ENCODE data around the gene LHX3.
A peak's percentile ranks its signal among the peaks of the same experiment; 100 is the strongest.

The LHX3 gene

GRCh38 chr9:136246849-136247550 lies 42.1 kb upstream of the LHX3 start:
- H3K9me3 ChIP-seq (replicated peaks in 1 of 2; ENCODE audit: control insufficient read depth in 2 of 2, insufficient read depth in 1 of 2, low read depth in 1 of 2, low read length in 2 of 2), result no peaks in the 10 kb centered on the region
- peaks cover 8 to 21% of the 10 kb centered on the region in 2 donors for H3K4me1 ChIP-seq (ENCODE audit: control insufficient read depth in 2 of 2, insufficient read depth in 1 of 2, low read depth in 1 of 2, low read length in 2 of 2)
- no peak overlapping the region for H4K8ac ChIP-seq (ENCODE audit: low read depth, low read length)
- DNase-seq (ENCODE audit: low spot score), result no peak
- H3K79me1 ChIP-seq (ENCODE audit: low read depth, low read length), result peaks cover 4% of the 10 kb centered on the region
- H3K4ac ChIP-seq (ENCODE audit: low read length), result no peak overlapping the region
- H3K14ac ChIP-seq (ENCODE audit: low read length), result no peak overlapping the region
- H3K4me3 ChIP-seq (ENCODE audit: low read length in 2 of 2), result no peak overlapping the region
- H3K9ac ChIP-seq (ENCODE audit: low read depth, low read length, poor library complexity), result no peak overlapping the region
- H3K4me2 ChIP-seq (ENCODE audit: insufficient read depth, low read length, poor library complexity, severe bottlenecking), result no peak overlapping the region
- H2AK5ac ChIP-seq (ENCODE audit: low read depth, low read length), result peak overlapping the region; percentile 16
- no peak overlapping the region for H2BK5ac ChIP-seq (ENCODE audit: low read length)
- H4K91ac ChIP-seq (ENCODE audit: low read depth, low read length, poor library complexity), result no peak overlapping the region
- H2BK12ac ChIP-seq (ENCODE audit: low read length), result peak overlapping the region; percentile 59
- H2BK120ac ChIP-seq (ENCODE audit: low read depth, low read length), result no peak overlapping the region
- no CpG with 5 or more reads among the region's 26 CpGs for WGBS, 2 donors (ENCODE audit: extremely low coverage in 2 of 2, insufficient read length in 2 of 2, insufficient replicate concordance in 1 of 2)
- H3K18ac ChIP-seq (ENCODE audit: low read length), result peak overlapping the region; percentile 17
- H2BK15ac ChIP-seq (ENCODE audit: low read length), result no peak overlapping the region
- H3K23ac ChIP-seq (ENCODE audit: low read depth, low read length, poor library complexity), result no peak overlapping the region
- H3K27me3 ChIP-seq (ENCODE audit: control insufficient read depth in 3 of 3, insufficient read depth in 3 of 3, low read depth in 1 of 3, low read length in 3 of 3), result peaks cover 0 to 51% (median 0%) of the 10 kb centered on the region in 3 experiments
- H2AFZ ChIP-seq (ENCODE audit: low read length), result no peak overlapping the region
- peaks cover 2 to 5% of the 10 kb centered on the region in 2 donors for H3K36me3 ChIP-seq (replicated peaks in 1 of 2; ENCODE audit: control insufficient read depth in 2 of 2, insufficient read depth in 2 of 2, low read length in 2 of 2)
- no peak overlapping the region for H3K27ac ChIP-seq (replicated peaks; ENCODE audit: low read length)

DNA sequence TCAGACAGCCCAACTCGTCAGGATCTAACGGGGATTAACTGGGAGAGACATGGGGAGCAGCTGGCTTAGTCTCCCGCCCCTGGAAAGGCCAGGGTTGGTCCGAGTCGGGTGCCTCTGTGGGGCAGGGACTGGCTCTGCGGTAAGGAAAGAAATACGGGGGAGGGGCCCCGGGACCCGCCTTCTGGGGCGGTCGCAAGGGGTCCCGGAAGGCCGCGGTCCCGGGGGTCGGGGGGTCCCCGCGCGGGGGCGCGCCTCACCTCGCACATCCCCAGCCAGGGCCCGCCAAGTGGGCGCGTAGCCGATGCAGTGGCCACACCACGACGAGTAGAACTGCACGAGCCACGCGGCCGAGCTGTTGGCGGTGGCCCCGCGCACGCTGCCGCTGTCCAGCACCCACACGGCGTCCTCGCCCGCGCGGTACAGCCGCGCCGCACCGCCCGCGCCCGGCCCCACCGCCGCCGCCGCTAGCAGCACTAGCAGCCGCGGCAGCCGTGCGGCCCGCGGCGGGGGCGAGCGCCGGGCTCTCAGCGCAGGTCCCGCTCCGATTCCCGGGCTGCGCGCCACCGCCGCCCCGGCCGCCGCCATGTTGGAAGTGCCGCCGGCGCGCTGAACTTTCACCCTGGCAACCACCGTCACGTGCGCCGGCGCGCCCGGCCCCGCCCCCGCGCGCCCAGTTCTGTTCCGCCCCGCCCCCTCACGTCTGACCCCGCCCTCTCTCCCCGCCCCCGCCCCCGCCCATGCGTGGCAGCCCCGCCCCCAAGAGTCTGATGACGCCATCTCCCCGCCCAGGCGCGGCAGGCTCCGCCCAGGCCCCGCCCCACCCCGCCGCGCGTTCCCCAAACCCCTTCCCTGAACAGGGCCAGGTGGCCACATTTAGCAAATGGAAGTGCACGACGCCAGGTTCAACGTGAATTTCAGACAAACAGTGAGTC lies 40.6 kb upstream of the LHX3 start, which contains the start of gene QSOX2:
TSS of gene QSOX2 (minus strand) at position 594 of the 932 bp plus-strand sequence. CDS start at position 585, 9 bp downstream.
- peak within 1 kb of the TSS; percentile 72 for H3K4me2 ChIP-seq (ENCODE audit: insufficient read depth, low read length, poor library complexity, severe bottlenecking)
- H3K9ac ChIP-seq (ENCODE audit: low read depth, low read length, poor library complexity), result peak within 1 kb of the TSS; percentile 87
- H2AK5ac ChIP-seq (ENCODE audit: low read depth, low read length), result peak within 1 kb of the TSS; percentile 16
- H2AFZ ChIP-seq (ENCODE audit: low read length), result peak within 1 kb of the TSS; percentile 87
- no CpG with 5 or more reads among the region's 112 CpGs for WGBS, 2 donors (ENCODE audit: extremely low coverage in 2 of 2, insufficient read length in 2 of 2, insufficient replicate concordance in 1 of 2)
- H2BK5ac ChIP-seq (ENCODE audit: low read length), result no peak within 1 kb of the TSS
- H3K79me1 ChIP-seq (ENCODE audit: low read depth, low read length), result peaks cover 9% of the 10 kb centered on the region
- no peak within 1 kb of the TSS for H2BK120ac ChIP-seq (ENCODE audit: low read depth, low read length)
- H2BK15ac ChIP-seq (ENCODE audit: low read length), result no peak within 1 kb of the TSS
- peak within 1 kb of the TSS; percentile 87 to 94 for H3K4me3 ChIP-seq (ENCODE audit: low read length in 2 of 2)
- H4K91ac ChIP-seq (ENCODE audit: low read depth, low read length, poor library complexity), result no peak within 1 kb of the TSS
- H3K4me1 ChIP-seq (ENCODE audit: control insufficient read depth in 2 of 2, insufficient read depth in 1 of 2, low read depth in 1 of 2, low read length in 2 of 2), result peaks cover 8 to 21% of the 10 kb centered on the region in 2 donors
- H3K4ac ChIP-seq (ENCODE audit: low read length), result no peak within 1 kb of the TSS
- H3K27ac ChIP-seq (replicated peaks; ENCODE audit: low read length), result no peak within 1 kb of the TSS
- H2BK12ac ChIP-seq (ENCODE audit: low read length), result no peak within 1 kb of the TSS
- peak within 1 kb of the TSS; percentile 34 for H3K18ac ChIP-seq (ENCODE audit: low read length)
- peak within 1 kb of the TSS; percentile 58 for H3K23ac ChIP-seq (ENCODE audit: low read depth, low read length, poor library complexity)
- DNase-seq (ENCODE audit: low spot score), result peak; percentile 81
- H3K9me3 ChIP-seq (replicated peaks in 1 of 2; ENCODE audit: control insufficient read depth in 2 of 2, insufficient read depth in 1 of 2, low read depth in 1 of 2, low read length in 2 of 2), result no peaks in the 10 kb centered on the region
- peaks cover 0 to 40% (median 0%) of the 10 kb centered on the region in 3 experiments for H3K27me3 ChIP-seq (ENCODE audit: control insufficient read depth in 3 of 3, insufficient read depth in 3 of 3, low read depth in 1 of 3, low read length in 3 of 3)
- H3K36me3 ChIP-seq (replicated peaks in 1 of 2; ENCODE audit: control insufficient read depth in 2 of 2, insufficient read depth in 2 of 2, low read length in 2 of 2), result peaks cover 7 to 10% of the 10 kb centered on the region in 2 donors
- no peak within 1 kb of the TSS for H4K8ac ChIP-seq (ENCODE audit: low read depth, low read length)
- H3K14ac ChIP-seq (ENCODE audit: low read length), result no peak within 1 kb of the TSS

- Histone ChIP-seq H3K79me1 (ENCODE audit: low read depth, low read length) (peaks cover 9% of the 10 kb centered on the region), H3K4me3 (ENCODE audit: low read length in 2 of 2) (peak overlapping the region; percentile 87 to 94), H2BK12ac (ENCODE audit: low read length) (no peak overlapping the region), H3K14ac (ENCODE audit: low read length) (no peak overlapping the region), H3K9me3 (replicated peaks in 1 of 2; ENCODE audit: control insufficient read depth in 2 of 2, insufficient read depth in 1 of 2, low read depth in 1 of 2, low read length in 2 of 2) (no peaks in the 10 kb centered on the region), H2BK120ac (ENCODE audit: low read depth, low read length) (no peak overlapping the region), H3K23ac (ENCODE audit: low read depth, low read length, poor library complexity) (no peak overlapping the region), H3K9ac (ENCODE audit: low read depth, low read length, poor library complexity) (no peak overlapping the region), H2BK15ac (ENCODE audit: low read length) (no peak overlapping the region), H4K8ac (ENCODE audit: low read depth, low read length) (no peak overlapping the region), H2AFZ (ENCODE audit: low read length) (peak overlapping the region; percentile 87), H4K91ac (ENCODE audit: low read depth, low read length, poor library complexity) (no peak overlapping the region), H3K36me3 (replicated peaks in 1 of 2; ENCODE audit: control insufficient read depth in 2 of 2, insufficient read depth in 2 of 2, low read length in 2 of 2) (peaks cover 7 to 10% of the 10 kb centered on the region in 2 donors), H3K4me2 (ENCODE audit: insufficient read depth, low read length, poor library complexity, severe bottlenecking) (peak overlapping the region; percentile 72), H3K27me3 (ENCODE audit: control insufficient read depth in 3 of 3, insufficient read depth in 3 of 3, low read depth in 1 of 3, low read length in 3 of 3) (peaks cover 0 to 35% (median 0%) of the 10 kb centered on the region in 3 experiments), H3K4ac (ENCODE audit: low read length) (no peak overlapping the region), H2BK5ac (ENCODE audit: low read length) (no peak overlapping the region), H3K27ac (replicated peaks; ENCODE audit: low read length) (no peak overlapping the region), H2AK5ac (ENCODE audit: low read depth, low read length) (no peak overlapping the region), H3K4me1 (ENCODE audit: control insufficient read depth in 2 of 2, insufficient read depth in 1 of 2, low read depth in 1 of 2, low read length in 2 of 2) (peaks cover 8 to 21% of the 10 kb centered on the region in 2 donors), H3K18ac (ENCODE audit: low read length) (no peak overlapping the region)
- WGBS, 2 donors (ENCODE audit: extremely low coverage in 2 of 2, insufficient read length in 2 of 2, insufficient replicate concordance in 1 of 2), result no CpG with 5 or more reads among the region's 6 CpGs
- no peak for DNase-seq (ENCODE audit: low spot score)
Measured at GRCh38 chr9:136244969-136245218, 40.0 kb upstream of the LHX3 start.
